Measurements from ENCODE around the gene RPP38.

DNA sequence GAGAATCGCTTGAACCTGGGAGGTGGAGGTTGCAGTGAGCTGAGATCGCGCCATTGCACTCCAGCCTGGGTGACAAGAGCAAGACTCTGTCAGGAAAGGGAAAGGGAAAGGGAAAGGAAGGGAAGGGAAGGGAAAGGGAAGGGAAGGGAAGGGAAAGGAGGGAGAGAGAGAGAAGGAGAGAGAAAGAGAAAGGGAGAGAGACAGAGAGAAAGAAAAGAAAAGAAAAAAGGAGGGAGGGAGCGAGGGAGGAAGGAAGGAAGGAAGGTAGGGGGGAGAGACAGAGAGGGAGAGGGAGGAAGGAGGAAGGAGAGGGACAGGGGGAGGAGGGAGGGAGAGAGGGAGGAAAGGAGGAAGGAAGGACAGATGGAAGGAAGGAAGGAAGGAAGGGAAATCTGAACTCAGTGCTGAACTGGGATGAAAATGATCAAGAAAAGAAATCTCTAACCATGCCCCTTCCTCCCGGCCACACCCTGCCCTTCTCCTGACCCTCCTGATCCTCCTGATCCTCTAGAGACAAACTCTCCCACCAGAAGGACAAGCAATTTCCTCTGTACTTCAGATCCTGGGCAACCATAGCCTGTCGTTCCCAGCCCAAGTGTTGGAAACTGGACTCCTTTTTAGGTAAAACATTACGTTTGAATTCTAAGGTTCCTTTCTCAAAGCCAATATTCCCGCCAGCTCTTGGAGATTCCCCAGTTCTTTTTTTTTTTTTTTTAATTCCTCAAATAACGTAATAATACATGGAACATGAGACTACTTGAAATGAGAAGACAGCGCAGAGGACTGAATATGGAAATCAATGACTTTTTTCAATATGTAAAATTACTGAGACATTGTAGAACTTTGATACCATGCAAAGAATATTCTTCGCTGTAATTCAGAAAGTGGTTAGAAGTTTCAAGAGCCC lies 39.2 kb downstream of the RPP38 start:
- TF ChIP-seq, protein P1, sequence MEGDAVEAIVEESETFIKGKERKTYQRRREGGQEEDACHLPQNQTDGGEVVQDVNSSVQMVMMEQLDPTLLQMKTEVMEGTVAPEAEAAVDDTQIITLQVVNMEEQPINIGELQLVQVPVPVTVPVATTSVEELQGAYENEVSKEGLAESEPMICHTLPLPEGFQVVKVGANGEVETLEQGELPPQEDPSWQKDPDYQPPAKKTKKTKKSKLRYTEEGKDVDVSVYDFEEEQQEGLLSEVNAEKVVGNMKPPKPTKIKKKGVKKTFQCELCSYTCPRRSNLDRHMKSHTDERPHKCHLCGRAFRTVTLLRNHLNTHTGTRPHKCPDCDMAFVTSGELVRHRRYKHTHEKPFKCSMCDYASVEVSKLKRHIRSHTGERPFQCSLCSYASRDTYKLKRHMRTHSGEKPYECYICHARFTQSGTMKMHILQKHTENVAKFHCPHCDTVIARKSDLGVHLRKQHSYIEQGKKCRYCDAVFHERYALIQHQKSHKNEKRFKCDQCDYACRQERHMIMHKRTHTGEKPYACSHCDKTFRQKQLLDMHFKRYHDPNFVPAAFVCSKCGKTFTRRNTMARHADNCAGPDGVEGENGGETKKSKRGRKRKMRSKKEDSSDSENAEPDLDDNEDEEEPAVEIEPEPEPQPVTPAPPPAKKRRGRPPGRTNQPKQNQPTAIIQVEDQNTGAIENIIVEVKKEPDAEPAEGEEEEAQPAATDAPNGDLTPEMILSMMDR (conservative IDR thresholded peaks at IDR 0.05): no peak
- no peak for TF ChIP-seq EZH2 (IDR thresholded peaks at IDR 0.05; ENCODE audit: low read depth)

All from PC-9 (cell line).